ENCODE data around the gene NEDD9.

Gene NEDD9

GRCh38 chr6:11232193-11232769, at the start of gene NEDD9:
Gene NEDD9 (minus strand): TSS chr6:11232668. CDS start chr6:11232515, 153 bp downstream.
- DNase-seq: peak; percentile 77

- DNase-seq: no peak
Observed at GRCh38 chr6:11282245-11282644, 49.8 kb upstream of the NEDD9 start.

- no peak for DNase-seq
Observed at GRCh38 chr6:11280394-11280793, 47.9 kb upstream of the NEDD9 start.

- DNase-seq: no peak
Observed at GRCh38 chr6:11279284-11279689, 46.8 kb upstream of the NEDD9 start.

- DNase-seq: no peak
Observed at GRCh38 chr6:11278207-11278559, 45.7 kb upstream of the NEDD9 start.

GRCh38 chr6:11277275-11278206, 45.1 kb upstream of the NEDD9 start:
- DNase-seq: no peak

- DNase-seq: no peak
Observed at GRCh38 chr6:11276911-11277274, 44.4 kb upstream of the NEDD9 start.

GRCh38 chr6:11276228-11276627, 43.8 kb upstream of the NEDD9 start:
- no peak for DNase-seq

GRCh38 chr6:11275598-11275997, 43.1 kb upstream of the NEDD9 start:
- no peak for DNase-seq

- DNase-seq: no peak
Observed at GRCh38 chr6:11273406-11274065, 41.1 kb upstream of the NEDD9 start.

- no peak for DNase-seq
Observed at GRCh38 chr6:11272491-11273192, 40.2 kb upstream of the NEDD9 start.

- DNase-seq: no peak
Observed at GRCh38 chr6:11271228-11272020, 39.0 kb upstream of the NEDD9 start.

- no peak for DNase-seq
Observed at GRCh38 chr6:11270030-11271027, 37.9 kb upstream of the NEDD9 start.

- DNase-seq: no peak
Observed at GRCh38 chr6:11268978-11269377, 36.5 kb upstream of the NEDD9 start.

- DNase-seq: no peak
Observed at GRCh38 chr6:11266926-11267325, 34.5 kb upstream of the NEDD9 start.

- DNase-seq: no peak
Observed at GRCh38 chr6:11265932-11266331, 33.5 kb upstream of the NEDD9 start.

- DNase-seq: no peak
Observed at GRCh38 chr6:11264100-11264499, 31.6 kb upstream of the NEDD9 start.

GRCh38 chr6:11263291-11263775, 30.9 kb upstream of the NEDD9 start:
- no peak for DNase-seq

GRCh38 chr6:11262242-11262641, 29.8 kb upstream of the NEDD9 start:
- DNase-seq: no peak

- DNase-seq: no peak
Observed at GRCh38 chr6:11260249-11261038, 28.0 kb upstream of the NEDD9 start.
